GM12878 (cell line): ENCODE results near the gene USH1C.

Source experiments
- ATF2 ChIP-seq: IDR thresholded peaks from 2 replicates; pipeline ENCODE4 v1.6.1; 2012; ENCODE audit warnings: low read length, inconsistent platforms
- CTCF ChIP-seq, 3 experiments: IDR thresholded peaks in 2 of 3; conservative IDR thresholded peaks in 1 of 3; 2 replicates each; pipeline ENCODE4 v1.5.1; 2011; ENCODE audit warnings: low read depth in 3 of 3, low read length in 3 of 3, mild to moderate bottlenecking in 3 of 3, control low read depth in 2 of 3, moderate library complexity in 2 of 3, inconsistent platforms in 1 of 3, mixed read lengths in 1 of 3; ENCODE audit not compliant: control insufficient read depth in 2 of 3, insufficient read depth in 1 of 3; ENCODE audit errors: extremely low read depth in 1 of 3
- EP300 ChIP-seq, 2 experiments: fragments of 150-350 bp in 1 of 2; IDR thresholded peaks; 2 replicates each; pipeline ENCODE4 v1.6.1; 2011 to 2012; ENCODE audit warnings: low read depth in 2 of 2, low read length in 2 of 2, borderline replicate concordance in 1 of 2, improper control_type of control experiment in 1 of 2, inconsistent platforms in 1 of 2; ENCODE audit not compliant: control insufficient read depth in 1 of 2
- EZH2 ChIP-seq: IDR thresholded peaks from 2 replicates; pipeline ENCODE4 v1.6.1; 2012; ENCODE audit warnings: low read depth, mild to moderate bottlenecking, control low read depth, inconsistent platforms, low read length, borderline replicate concordance; ENCODE audit not compliant: control insufficient read depth
- GABPA ChIP-seq: IDR thresholded peaks from 2 replicates; pipeline ENCODE4 v1.6.1; 2014; ENCODE audit warnings: antibody characterized with exemption, low read depth, mild to moderate bottlenecking, inconsistent platforms
- HDGF ChIP-seq: fragments of 450-650 bp; IDR thresholded peaks from 2 replicates; pipeline ENCODE4 v1.6.1; 2016; ENCODE audit warnings: antibody characterized with exemption
- MXI1 ChIP-seq: fragments of 150-350 bp; IDR thresholded peaks from 2 replicates; pipeline ENCODE4 v1.6.1; 2011; ENCODE audit warnings: low read depth, mild to moderate bottlenecking, inconsistent platforms, low read length, improper control_type of control experiment
- NR2C1 ChIP-seq: fragments of 450-650 bp; IDR thresholded peaks from 2 replicates; pipeline ENCODE4 v1.6.1; 2017; ENCODE audit warnings: antibody characterized with exemption, mild to moderate bottlenecking, moderate library complexity
- NRF1 ChIP-seq: conservative IDR thresholded peaks from 2 replicates; pipeline ENCODE4 v1.6.1; 2011; ENCODE audit warnings: mild to moderate bottlenecking, low read depth, low read length, improper control_type of control experiment
- POLR2A ChIP-seq: IDR thresholded peaks from 2 replicates; pipeline ENCODE4 v1.6.1; 2011; ENCODE audit warnings: low read depth, mild to moderate bottlenecking, low read length
- POLR2AphosphoS5 ChIP-seq: IDR thresholded peaks from 2 replicates; pipeline ENCODE4 v1.6.1; 2011; ENCODE audit warnings: mild to moderate bottlenecking, low read length, inconsistent platforms
- SP1 ChIP-seq: IDR thresholded peaks from one replicate; pipeline ENCODE4 v1.6.1; 2011; ENCODE audit warnings: low read depth, low read length
- SREBF2 ChIP-seq: IDR thresholded peaks from 2 replicates; pipeline ENCODE4 v1.6.1; 2012; ENCODE audit warnings: mild to moderate bottlenecking, low read length

DNA sequence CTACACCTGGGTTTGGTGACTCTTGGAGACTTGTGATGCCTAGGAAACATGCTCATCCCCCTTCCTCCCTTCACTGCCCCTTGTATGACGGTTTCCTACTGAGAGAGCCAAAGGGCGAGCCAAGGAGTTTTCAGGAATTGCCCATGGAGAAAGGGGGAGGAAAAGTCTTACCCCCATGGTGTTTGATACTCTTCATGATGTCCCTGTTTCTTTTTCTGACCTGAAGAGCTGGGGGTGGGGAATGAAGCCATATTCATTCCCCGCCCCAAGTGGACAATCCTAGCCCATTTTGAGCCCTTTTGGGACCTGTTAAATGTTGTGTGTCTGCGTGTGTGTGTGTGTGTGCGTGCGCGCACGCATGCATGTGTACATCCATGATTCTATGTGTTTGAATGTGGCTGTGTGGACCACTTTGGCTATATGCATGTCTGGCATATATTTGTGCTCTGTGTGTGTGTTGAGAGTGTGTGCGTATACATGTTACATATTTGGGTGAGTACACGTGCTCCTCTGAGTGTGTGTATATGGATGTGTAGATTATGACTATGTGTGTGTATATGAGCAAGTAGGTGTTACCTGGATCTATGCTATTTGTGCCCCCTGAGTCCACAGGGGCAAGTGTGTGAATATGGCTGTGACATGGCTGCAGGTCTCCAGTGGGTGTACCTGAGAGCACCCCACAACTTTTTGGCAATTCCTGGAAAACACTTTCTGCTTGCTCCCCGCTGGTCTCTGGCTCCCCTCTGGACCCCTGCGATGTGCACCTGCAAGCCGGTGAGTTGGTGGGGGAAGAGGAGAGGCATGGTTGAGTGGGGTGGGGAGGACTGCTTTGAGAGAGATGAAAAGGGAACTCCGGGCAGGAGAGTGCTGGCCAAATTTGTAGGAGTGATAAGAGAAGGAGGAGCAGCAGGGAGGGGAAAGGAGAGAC, 27.5 kb upstream of the USH1C start:
- TF ChIP-seq SP1: no peak
- TF ChIP-seq POLR2A: no peak
- TF ChIP-seq CTCF (IDR thresholded peaks at IDR 0.05 in 2 of 3, conservative IDR thresholded peaks at IDR 0.05 in 1 of 3; ENCODE audit: control insufficient read depth in 2 of 3, extremely low read depth in 1 of 3, insufficient read depth in 1 of 3, low read depth in 3 of 3, low read length in 3 of 3): no peak
- no peak for TF ChIP-seq MXI1
- TF ChIP-seq POLR2AphosphoS5: no peak
- TF ChIP-seq SREBF2: no peak
- no peak for TF ChIP-seq EZH2
- no peak for TF ChIP-seq EP300 (IDR thresholded peaks at IDR 0.05; ENCODE audit: borderline replicate concordance in 1 of 2, control insufficient read depth in 1 of 2, low read depth in 2 of 2, low read length in 2 of 2)
- TF ChIP-seq NRF1: no peak
- TF ChIP-seq HDGF: no peak
- no peak for TF ChIP-seq NR2C1
- TF ChIP-seq ATF2: no peak
- TF ChIP-seq GABPA: no peak
